ENCODE measurements around the gene BDNF.

BDNF gene

DNA sequence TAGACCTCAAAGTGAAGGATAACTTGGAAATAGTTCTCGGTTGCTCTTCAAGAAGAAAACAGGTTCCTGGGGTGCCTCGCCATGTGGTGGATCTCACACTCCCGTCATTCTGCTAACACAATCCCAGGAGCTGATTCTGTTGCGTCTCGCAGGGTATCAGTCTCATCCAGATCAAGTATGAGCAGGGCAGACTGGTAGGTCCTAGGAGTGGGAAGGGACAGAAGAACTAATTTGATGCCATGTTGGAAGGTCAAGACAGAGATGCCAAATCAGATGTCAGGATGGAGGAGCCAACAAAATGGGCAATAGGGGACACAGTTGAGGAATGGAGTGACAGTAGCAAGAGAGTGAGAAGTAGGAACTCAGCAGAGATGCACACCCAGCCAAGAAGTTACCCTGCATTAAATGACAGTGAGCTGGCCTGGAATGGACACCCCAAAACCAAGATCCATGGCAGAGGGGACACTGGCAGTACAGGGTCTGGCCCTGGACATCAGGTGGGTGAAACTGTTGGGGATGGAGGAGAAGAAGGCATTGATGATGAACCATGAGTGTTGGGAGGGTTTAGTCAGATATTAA, 76.2 kb downstream of the BDNF start:
- no peak for DNase-seq

DNA sequence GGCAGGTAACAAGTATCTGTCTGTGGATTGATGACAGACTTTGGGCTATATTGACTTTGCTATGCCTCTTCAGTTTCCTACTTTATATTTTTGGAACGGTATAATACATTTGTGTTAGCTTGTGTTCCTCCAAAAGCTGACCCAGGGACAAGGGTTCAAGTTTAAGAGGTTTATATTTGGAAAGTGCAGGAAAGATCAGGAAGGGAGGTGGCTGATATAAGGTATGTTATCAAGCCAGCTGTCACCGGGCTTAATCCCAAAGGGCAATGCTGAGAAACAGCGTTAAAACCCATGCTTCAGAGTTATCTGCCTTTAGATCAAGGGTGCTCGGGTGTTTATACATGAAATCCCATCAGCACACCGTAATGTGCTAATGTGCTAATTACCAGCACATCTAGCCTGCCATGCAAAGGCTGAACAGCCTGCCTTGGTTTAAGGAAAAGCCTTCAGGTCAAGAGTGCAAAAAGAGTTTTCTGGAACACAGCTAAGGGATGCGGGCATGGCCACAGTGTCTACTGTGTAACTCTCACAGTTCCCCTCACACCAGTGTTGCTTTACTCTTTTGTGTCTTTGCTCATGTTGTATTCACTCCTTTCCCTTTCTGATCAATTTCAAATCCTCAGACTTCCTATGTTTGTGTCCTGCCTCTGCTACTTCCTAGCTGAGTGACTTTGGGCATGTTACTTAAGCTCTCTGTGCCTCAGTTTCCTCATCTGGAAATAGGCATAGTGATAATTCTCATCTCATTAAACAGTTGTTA, 77.5 kb downstream of the BDNF start:
- no peak for DNase-seq

DNA sequence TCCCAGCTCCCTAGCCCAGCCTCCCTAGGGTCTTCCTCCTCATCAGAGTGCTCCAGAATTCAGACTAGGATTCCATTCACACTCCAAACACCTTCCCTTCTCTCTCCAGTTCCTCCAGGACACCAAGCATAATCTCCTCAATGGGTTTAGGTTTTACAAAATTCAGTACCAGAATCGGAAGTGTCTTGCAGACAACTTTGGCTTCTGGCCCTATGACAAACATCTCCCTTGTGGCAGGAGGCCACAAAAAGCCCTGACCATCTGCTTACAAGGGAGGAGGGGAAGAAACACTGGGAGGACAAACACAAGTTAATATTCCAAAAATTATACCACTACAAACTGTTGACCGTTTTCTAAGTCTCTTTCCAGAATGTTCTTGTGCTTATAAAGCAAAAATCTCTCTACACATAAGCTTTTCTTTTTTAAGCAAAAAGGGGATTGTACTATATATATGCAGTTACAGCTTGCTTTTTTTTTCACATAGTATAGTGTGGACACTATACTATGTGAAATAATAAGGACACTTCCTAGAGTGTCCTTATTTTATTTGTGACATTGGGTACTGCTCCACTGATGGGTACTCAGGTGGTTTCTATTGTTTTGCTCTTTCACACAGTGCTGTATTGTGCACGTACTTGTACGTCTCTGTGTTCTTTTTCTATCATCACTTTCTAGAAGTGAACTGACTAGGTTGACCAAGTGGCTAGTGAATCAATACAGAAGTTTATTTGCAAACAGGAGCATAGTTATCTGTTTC, 78.7 kb downstream of the BDNF start:
- DNase-seq, result no peak

DNA sequence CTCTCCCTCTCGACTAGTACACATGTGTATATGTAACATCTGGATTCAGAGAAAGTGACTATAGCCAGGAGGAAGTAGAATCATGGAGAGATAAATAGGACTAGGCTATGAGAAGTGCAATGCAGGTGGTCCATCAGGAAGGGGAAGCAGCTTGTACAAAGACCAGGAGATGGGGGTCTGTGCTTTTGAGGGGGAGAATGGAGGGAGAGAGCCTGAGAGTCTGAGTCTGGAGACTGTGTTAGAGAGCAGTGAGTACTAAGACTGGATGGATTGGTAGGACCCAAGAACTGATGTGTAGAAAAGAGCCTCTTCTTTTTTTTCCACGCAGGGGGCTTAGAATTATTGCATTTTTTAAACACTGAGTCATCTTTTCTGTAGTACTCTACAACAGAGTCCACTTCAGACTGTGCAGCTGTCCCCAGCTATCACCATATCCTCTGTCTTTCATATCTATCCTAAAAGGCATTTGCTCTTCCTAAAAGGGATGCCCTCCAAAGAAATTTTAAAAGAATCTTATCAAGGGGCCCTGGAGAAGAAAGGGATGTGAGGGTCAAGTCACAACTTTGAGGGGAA, 80.4 kb downstream of the BDNF start:
- no peak for DNase-seq

DNA sequence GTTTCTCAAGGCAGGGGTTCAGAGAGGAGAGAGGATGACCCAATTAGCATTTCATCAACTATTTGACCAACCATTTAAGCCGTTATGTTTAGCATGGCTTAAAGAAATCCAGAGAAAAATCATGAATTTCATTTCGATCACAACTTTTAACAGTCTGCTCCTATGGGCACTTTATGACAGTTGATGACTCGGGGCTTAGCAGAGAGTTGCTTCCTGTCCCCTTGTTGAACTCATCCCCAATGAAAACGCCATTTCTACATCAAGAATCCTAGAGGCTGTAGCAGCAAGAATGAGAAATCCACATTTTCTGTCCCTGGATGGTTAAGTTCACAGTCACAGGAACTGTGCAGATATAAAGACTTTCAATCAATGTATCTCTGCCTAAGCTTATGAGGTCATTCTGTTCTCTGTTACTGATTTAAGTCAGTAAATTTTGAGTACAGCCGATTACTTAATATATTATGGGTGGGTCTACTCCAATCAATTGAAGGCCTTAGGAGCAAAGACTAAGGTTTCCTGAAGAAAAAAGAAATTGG, 81.1 kb downstream of the BDNF start:
- DNase-seq, result no peak

DNA sequence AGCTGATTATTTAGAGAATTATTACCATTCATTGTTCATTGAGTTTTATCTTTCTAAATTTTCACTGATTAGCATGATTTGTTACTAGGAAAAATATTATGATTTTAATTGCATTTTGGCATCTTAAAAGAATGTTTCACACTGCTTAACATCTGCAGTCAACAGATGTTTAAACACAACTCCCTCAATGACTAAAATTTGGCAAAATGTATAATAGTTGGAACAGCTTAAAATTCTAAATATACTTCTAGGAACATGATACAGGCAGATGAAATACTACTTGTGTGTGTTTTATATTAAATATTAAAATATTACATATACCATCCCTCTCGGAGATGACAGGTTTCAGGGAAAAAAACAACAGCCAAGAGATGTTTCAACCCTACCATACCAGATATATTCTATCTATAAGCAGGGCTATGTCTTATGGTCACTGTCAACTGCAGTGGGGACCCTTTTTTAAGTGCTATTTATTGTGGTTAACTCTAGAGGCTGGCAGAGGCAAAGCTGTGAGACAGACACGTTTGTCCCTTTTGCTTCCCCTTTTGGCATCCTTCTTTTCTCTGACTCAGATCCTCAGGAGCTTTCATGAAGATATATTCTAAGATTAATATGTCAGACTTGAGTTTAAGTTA, 81.9 kb downstream of the BDNF start:
- no peak for DNase-seq

DNA sequence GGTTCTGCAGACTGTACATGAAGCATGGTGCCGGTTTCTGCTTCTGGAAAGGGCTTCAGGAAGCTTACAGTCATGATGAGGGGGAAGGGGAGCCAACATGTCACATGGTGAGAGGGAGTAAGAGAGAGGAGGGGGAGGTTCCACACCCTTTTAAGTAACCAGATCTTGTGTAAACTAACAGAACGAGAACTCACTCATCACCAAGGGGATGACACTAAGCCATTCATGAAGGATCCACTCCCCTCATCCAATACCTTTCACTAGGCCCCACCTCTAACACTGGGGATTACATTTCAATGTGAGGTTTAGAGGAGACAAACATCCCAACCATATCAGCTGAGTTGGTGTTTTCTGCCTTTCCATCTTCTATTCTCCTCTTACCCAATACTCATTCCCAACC, 83.5 kb downstream of the BDNF start:
- DNase-seq, result no peak

DNA sequence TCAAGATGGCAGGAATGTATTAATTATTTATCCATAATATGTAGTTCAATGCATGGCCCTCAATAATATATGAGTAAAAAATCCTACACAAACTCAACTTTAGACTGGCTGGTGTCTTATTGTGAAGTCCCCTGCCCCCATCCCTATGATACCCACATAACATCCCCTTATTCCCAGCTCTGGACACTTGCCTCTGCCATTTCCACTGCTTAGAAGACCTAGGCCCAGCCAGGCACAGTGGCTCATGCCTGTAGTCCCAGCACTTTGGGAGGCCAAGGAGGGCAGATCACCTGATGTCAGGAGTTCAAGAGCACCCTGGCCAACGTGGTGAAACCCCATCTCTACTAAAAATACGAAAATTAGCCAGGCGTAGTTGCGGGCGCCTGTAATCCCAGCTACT, 84.4 kb downstream of the BDNF start:
- DNase-seq, result no peak

DNA sequence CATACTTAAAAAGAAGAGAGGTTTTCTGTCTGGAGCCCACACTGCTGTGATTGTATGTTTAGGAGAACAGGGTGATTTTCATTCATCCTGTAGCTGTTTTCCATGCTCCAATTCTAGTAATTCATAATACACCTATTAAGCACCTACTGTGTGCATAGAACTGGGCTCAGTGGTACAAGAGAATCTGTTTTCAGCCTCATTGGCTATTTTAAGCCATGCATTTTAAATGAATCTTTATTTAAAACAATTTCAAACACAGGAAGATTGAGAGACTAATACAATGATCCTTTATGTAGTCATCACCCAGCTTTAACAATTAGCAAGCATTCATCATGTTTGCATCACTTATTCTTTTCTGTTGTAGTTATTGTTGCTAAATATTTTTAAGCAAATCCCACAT, 86.2 kb downstream of the BDNF start:
- DNase-seq, result no peak

DNA sequence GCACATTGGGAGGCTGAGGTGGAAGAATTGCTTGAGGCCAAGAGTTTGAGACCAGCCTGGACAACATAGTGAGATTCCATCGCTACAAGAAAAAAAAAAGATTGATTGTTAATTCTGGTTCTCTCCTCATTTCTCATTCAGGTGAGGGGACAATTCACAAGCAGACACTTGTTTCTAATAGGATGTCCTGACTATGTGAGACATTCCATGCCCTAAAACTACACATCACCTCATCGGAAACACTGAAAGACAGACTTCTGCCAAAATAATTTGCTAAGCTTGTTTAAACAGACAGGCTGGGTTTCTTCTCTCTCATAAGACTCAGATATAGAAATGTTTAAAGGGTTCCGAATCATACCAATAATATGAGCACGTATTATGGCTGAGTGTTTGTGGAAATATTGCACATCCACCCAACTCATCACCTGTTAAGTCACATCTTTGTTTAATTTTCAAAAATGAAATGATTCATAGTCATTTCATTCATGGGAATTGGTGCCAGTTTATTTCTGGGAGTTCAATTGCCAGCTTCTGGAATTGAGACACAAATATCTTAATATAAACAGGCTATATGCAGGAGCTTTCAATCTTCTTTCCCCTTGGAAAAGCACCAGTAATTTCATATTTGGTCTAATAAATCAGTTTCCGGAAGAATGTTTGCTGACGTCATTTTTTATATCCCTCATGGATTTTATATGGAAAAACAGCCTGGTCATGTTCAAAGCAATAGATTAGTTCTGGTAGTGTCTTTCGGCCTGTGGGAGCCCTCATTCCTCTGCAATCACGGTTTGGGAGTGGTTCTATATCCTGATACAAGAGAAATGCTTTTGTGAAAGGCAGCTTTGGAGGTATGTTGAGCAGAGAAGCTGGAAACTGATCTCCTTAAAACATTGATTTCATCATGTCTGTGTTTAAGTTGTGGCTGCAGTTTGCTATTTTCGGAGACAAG, 87.0 kb downstream of the BDNF start:
- no peak for DNase-seq

DNA sequence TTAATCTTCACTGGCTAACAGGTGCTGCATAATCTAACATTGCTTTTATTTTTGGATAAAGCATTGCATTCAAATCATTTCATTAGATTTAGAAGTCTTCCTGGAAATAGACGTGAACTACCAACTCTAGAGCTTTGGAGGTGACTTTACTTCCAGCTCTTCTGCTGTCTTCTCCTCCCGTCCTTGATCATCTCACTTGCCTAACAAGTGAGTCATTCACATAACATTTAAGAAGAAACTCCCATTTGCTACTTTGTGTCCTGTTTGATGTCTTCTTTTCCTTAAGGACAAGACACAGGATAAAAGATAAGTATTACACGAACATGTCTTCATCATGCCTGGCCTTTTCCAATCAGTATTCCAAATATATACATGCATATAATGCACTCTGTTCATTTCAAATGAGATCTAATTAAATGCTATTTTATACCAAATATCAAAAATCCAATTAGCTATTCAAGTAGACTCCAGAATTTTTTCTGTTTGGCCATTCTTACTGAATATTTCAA, 88.3 kb downstream of the BDNF start:
- no peak for DNase-seq

DNA sequence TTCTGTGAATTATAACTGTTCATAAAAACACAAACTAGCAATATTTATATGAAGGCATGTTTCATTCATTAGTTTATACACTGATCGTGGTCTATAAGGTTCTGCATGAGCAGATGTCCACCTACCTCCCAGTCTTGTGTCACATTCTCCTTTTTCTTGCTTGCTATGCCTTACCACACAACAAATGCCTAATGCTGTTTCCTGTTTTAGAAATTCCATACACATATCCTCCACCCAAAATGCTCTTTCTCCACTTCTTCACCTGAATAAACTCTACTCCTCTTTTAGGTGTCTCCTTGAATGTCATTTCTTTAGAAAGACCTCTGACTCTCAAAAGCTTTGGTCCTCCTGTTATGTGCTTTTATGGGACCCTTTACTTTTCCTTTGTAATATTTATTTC, 88.9 kb downstream of the BDNF start:
- DNase-seq, result no peak

DNA sequence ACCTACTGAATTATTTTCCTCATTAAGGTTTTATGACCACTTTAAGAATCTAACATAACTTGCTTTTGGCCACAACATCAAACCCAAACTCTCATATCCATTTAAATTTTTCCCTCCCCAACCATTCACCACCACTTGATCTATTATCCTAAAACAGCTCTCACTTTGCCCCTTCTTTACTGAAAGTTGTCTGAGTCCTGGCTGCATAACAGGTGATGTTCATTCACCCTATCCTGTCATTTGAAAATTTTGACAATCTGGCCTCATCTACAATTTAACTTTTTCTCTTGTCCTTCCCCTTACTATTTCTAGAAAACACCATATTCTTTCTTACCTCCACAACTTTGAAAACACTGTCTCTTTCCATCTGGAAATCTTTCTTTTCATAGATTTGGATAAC, 89.3 kb downstream of the BDNF start:
- DNase-seq, result no peak

DNA sequence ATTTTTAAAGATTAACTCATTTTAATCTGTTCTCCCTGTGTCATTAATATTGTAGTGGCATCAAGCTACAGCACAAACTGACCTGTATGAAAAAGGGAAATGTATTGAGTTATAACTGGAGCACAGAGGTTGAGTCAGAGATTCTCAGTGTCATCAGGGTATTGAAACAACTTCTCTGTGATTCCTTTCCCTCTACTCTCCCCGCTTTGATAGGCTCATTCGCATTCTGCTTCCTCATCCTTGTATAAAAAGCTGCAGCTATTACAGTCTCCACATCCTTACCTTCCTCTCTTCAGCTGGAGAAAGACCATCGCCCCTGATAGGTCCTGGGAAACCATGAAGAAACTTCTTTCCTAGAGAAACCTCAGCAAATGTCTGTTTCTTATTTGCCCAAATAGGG, 90.0 kb downstream of the BDNF start:
- DNase-seq, result no peak

DNA sequence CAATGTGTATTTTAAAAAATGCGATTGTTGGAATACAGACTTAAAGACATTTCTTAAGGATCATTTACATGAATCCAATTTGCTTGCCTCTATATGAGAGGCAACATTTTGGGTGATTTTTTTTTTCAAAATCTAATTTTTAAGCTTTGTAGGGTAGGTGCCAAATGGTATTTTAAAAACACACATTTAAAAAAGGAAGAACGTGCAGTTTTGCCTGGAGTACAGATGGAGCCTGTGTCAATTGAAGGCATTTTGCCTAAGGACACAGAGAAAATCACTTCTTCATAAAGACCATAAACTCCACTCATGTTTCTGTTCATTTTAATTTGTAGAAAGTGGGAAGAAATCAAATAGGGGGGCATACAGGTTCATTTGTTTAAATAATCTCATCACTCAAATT, 91.3 kb downstream of the BDNF start:
- no peak for DNase-seq

DNA sequence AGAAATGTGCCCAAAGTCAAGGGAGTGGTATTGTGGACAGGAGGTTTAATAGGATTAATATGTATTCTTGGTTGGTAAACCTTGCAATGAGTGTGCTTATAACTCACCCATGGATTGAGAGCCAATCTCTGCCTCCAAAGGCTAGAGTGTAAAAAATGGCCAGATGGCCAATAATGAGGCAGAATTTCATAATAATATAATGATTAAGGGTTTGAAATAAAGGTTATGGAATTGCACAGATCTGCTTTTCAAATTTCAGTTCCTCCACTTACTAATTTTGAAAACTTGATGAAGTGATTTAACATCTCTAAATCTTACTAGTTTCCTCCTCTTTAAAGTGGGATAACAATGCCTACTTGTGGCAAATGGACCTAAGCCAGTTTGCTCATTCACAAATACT, 94.8 kb downstream of the BDNF start:
- DNase-seq, result no peak
